B cell (primary cell): ENCODE data around the gene SELL.

Experiments used
- CTCF ChIP-seq: fragments of 200-600 bp; IDR thresholded peaks from one replicate; pipeline ENCODE4 v1.8.0; 2022; ENCODE audit warnings: antibody characterized with exemption, mild to moderate bottlenecking
- EZH2 ChIP-seq: IDR thresholded peaks from 2 replicates; pipeline ENCODE4 v1.6.1; 2012; ENCODE audit warnings: borderline replicate concordance, low read depth, mild to moderate bottlenecking, moderate library complexity, low read length; ENCODE audit not compliant: insufficient read depth, poor library complexity, severe bottlenecking

- TF ChIP-seq CTCF (no peak), EZH2 (no peak)
Observed at GRCh38 chr1:169723763-169724162, 12.3 kb upstream of the SELL start.
